Activated T-cell treated with anti-CD3 and anti-CD28 coated beads, Interleukin-2, amount 50 U/mL, for 48 hours (primary cell): Measurements from ENCODE around the gene TANC1.
A peak's percentile ranks its signal among the peaks of the same experiment; 100 is the strongest.
"Not testable (repeated sequence)": the region's sequence is repeated elsewhere in the genome, so short reads cannot be mapped to it uniquely, and the experiment has no call there.

ENCODE experiments used
- DNase-seq, 2 experiments: peaks; one replicate each; pipeline ENCODE4 v3.0.0-alpha.2; 2020

TANC1 gene

GRCh38 chr2:159093497-159093896, 125.1 kb downstream of the TANC1 start:
- DNase-seq = no peak

- DNase-seq = peak; percentile 29
Observed at GRCh38 chr2:159094173-159094737, 125.8 kb downstream of the TANC1 start.

GRCh38 chr2:159095813-159096212, 127.4 kb downstream of the TANC1 start:
- no peak for DNase-seq

- DNase-seq = not testable (repeated sequence)
Observed at GRCh38 chr2:159096302-159096855, 127.9 kb downstream of the TANC1 start.

- DNase-seq = no peak
Observed at GRCh38 chr2:159096901-159097300, 128.5 kb downstream of the TANC1 start.

- no peak for DNase-seq
Observed at GRCh38 chr2:159098361-159098760, 129.9 kb downstream of the TANC1 start.

GRCh38 chr2:159098921-159099411, 130.5 kb downstream of the TANC1 start:
- no peak for DNase-seq

GRCh38 chr2:159101755-159102489, 133.5 kb downstream of the TANC1 start:
- DNase-seq = no peak

GRCh38 chr2:159103411-159103810, 135.0 kb downstream of the TANC1 start:
- DNase-seq = no peak

- DNase-seq = no peak
Observed at GRCh38 chr2:159106109-159106508, 137.7 kb downstream of the TANC1 start.

- DNase-seq = no peak
Observed at GRCh38 chr2:159108181-159108893, 139.9 kb downstream of the TANC1 start.

- no peak for DNase-seq
Observed at GRCh38 chr2:159109517-159109916, 141.1 kb downstream of the TANC1 start.

- no peak for DNase-seq
Observed at GRCh38 chr2:159110784-159111183, 142.3 kb downstream of the TANC1 start.

- DNase-seq = no peak
Observed at GRCh38 chr2:159111346-159111927, 143.0 kb downstream of the TANC1 start.

GRCh38 chr2:159114835-159115234, 146.4 kb downstream of the TANC1 start:
- no peak for DNase-seq

- DNase-seq = no peak
Observed at GRCh38 chr2:159116922-159117321, 148.5 kb downstream of the TANC1 start.

- no peak for DNase-seq
Observed at GRCh38 chr2:159117658-159118057, 149.2 kb downstream of the TANC1 start.

GRCh38 chr2:159118115-159118858, 149.8 kb downstream of the TANC1 start:
- peak; percentile 85 to 86 for DNase-seq

GRCh38 chr2:159118859-159119500, 150.5 kb downstream of the TANC1 start:
- no peak for DNase-seq

- DNase-seq = no peak
Observed at GRCh38 chr2:159119652-159120257, 151.3 kb downstream of the TANC1 start.

- DNase-seq = no peak
Observed at GRCh38 chr2:159123786-159124185, 155.3 kb downstream of the TANC1 start.
